GM21381 (cell line): Measurements from ENCODE around the gene PIGC.

Experiments used
- ATAC-seq: cut with Tn5 transposase; IDR thresholded peaks from one replicate; pipeline ENCODE4 v1.9.1; 2021; ENCODE audit warnings: mild to moderate bottlenecking, moderate library complexity; ENCODE audit not compliant: unreplicated experiment

PIGC gene

DNA sequence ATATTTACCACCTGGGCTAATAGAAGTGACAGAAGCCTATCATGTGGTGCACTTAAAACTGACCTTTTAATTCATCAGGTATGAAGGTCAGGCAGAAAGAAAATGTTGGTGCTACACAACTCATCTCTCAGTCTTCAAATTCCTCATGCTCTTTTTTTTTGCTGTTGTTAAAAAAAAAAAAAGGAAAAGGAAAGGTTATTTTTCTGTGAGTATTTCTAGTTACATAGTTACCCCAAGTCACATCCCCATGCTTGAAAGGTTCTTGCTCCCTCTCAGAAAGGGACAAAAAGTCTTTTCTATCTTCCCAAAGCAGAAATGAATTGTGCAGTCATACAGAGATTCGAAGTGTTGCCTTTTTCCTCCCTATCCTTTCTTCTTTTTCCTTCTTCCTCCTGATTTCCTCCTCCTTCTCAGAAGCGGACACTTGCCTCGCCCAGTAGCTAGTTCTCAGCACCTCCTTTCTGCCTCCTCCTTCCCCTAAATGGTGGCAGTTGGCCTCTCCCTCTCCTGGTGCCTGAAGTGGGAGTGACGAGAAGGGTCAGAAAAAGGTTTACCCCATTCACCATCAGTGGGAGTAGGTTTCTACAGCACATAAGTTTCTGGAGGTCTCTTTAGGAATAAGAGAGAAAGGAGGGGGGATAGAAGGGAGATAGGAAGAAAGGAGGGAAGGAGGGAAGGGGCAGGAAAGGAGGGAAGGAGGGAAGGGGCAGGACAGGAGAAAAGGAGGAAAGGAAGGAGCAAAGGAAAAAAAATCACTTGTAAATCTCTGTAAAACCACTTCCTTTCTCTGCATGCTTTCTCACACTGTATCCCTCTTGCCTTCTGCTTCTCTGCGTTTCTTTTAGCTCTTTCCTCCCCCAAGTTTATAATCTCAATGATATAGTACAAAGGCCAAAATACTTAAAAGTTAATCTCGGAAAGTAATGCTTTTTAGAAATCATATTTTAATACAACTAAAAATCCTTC is 43.8 kb downstream of the PIGC start:
- ATAC-seq = no peak

DNA sequence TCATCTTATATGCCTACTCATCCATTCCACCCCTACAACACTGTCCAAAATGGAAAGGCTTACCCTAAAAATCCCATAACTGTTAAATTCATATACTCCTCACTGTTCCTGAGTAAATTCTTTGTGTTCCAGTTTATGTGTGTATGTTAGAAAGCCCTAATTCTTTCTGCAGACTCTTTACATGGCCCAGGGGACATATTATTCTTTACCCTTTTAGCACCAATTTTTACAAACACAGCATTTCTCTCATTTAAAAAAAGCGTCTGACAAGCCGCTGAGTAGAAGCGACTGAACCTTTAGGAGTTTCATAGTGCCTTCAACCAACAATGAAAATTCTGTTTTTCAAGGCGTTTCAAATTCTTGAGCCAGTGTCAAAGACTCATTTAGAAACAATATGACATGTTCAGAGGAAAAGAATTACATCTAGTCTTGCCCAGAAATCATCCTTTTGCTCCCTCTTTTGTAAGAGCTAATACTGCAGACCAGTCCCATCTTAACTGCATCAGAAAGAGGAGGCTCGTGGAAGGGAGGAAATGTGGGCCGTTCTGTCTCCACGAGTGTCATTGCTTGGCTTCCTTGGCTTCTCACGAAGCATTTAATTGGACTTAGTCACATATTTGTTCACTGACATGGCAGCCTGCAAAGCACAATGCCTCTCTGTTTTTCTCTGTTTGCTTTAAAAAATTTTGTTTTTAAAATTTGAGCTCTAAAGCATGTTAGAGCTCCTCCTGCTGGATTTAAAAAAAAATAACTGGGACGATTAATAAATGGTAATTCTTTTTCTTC is 44.7 kb downstream of the PIGC start:
- no peak for ATAC-seq

DNA sequence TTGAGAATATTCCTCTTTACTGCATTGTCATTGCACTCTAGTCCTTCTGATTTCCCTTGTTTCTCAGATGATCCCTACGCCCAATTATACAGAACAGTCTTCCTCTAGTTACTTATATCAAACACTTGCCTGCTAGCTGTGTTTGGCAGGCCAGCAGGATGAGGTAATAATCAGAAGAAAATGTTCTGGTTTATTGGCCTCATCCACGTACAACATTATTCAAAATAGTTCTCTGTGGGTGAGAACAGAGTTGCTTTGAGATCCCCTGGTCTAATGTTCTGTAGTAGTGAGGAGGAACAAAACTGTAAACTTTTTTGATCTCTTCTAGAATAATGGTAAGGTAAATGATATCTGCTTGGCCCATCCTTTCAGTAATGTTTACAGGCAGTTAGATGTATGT is 45.7 kb downstream of the PIGC start:
- ATAC-seq = no peak

DNA sequence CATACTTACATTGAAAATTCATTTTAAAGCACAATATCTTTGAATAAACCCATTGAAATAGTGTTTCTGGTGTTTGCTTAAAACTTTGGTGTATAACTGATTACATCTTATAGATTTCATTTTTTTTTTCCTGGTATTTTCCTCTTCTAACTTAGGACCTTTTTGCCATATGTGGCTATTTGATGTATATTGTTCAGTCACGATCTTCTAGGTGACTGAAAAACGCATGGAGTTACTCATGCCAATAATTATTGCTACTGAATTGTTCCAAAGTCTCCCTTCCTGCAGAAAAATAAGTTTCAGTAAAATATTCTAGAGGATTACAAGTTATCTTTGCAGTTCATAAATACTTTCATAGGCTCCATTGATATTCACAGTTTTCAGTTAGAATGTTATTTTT is 46.2 kb downstream of the PIGC start:
- no peak for ATAC-seq

DNA sequence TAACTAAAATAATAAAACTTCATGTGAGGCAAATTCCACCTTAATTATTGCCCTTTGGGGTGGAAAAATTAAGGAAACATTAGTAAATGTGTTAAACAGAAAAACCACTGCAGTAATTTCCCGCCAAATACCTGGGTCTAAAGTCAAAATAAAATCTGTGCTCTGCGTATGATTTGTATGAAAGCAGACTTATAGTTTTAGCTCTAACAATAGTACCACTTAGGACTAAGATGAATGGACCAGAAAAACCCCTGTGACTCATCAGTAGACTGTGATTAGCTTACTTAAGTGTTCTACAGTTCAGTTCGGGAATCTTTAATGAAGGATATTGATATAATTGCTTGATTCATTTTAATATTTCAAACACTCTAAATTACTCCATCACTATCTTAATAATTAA is 46.6 kb downstream of the PIGC start:
- no peak for ATAC-seq

DNA sequence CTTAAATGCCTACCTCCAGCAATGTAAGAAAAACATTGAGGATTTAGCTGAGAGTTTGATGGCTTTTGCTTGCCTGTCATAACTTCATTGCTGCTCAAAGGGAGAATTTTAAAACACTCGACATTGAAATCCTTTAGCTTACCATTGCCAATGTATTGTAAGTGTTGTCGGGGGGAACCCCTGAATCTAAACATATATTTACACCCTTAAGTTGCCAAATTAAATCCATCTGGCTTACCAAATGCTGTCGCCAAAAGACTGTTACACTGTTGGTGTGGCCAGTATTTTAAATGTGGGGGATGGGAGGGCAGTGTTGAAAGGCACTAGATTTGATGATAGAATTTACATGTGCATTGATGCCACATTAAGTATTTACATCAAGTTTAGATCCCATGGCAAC is 48.3 kb downstream of the PIGC start:
- no peak for ATAC-seq

DNA sequence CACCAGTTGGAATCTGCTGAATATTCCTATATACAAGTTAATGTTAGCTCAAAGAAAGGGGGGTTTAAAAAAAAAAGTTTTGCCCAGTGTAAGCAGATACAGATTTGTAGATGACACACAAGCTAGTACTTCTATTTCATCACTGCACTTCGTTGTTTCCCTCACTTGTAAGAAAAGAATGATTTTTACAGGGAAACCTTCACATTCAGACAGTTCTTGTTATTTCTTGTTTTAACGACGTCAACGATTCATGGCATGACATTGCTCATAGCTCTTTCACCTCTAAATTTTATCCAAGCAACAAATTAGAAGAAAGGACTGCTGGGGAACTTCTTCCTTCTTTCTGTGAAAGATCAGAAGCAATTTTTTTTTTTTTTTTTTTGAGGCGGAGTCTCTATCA is 49.1 kb downstream of the PIGC start:
- ATAC-seq = no peak

DNA sequence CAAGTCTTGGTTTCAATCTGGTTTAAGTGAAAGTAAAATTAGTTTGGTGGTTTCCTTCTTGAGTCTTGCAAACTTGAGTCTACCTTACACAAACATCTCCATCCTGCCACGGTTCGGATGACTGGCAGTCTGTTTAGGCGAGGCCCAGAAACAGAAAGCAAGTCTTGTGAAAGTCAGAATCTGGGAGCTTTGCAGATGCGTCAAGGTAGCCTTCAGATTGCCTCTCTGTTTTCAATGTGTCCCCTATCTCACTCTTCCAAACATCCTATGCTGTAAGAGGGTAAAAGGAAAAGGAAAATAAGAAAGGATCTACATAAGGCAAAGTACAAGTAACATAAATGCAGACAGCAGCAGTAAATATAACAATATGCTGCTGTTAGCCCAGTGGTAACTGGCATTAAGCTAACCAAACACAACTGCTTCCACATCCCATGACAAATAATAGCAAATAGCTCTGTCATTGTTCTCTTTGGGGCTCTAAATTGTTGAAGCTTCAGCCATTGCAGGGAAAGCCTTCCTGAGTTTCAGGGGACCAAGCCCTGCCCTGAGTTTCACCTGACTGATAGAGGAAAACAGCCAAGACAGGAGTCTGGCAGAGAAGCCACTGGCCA is 49.6 kb downstream of the PIGC start:
- peak; percentile 70 for ATAC-seq

DNA sequence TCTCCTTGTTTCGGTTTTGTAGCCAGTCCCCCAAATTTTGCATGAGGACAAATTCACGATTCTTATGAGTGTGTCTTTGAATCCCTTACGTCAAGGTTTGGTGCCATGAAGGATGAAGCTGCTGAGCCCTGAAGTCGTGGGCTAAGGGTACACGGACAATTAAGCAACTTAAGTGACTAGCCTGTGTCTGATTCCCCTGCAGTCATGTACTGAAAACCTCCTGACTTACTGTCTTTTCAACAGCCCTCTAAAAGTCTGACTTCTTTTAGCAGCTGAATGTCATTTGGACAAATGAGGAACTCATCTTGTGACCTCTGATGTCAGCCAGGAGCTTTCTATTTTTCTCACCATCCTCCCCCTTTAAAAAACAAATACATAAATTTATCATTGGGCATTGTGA is 50.5 kb downstream of the PIGC start:
- ATAC-seq = no peak

DNA sequence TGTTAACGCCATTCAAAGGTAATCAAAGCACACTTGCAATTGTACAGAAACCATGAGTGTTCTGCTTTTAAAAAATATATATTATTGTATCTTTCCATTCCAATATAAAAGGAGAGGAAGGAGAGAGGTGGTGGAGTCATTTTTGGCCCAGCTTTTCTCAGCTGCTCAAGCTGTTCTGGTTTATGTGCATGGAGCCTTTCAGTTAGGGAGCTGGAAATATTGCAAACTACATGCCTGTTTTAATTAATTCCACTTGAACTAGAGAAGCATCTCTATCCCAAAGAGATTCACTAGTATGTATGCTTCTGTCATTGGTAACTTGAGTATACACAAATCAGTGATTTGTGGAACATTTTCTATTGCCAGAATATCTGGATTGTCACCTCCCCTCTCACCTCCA is 51.9 kb downstream of the PIGC start:
- ATAC-seq = no peak
